DLD1 (cell line): Measurements from ENCODE around the gene RBM14.
"Not testable (repeated sequence)": the region's sequence is repeated elsewhere in the genome, so short reads cannot be mapped to it uniquely, and the experiment has no call there.

Experiments
- in situ Hi-C: cut with HindIII; loops from 2 replicates; pipeline ENCODE4 v1.10.0; 2017; ENCODE audit warnings: low sequenced_read_pairs

The RBM14 gene

GRCh38 chr11:66616379-66617154, at the start of gene RBM14:
Gene RBM14 (plus strand): TSS chr11:66616630. CDS start chr11:66616721, 91 bp downstream.
- in situ Hi-C loops, result no loop called here

GRCh38 chr11:66567787-66568123, 48.7 kb upstream of the RBM14 start:
- in situ Hi-C loops, result no loop called here

- in situ Hi-C loops, result no loop called here
Measured at GRCh38 chr11:66568124-66568916, 48.1 kb upstream of the RBM14 start, which contains the start of gene CTSF. Gene CTSF (minus strand): TSS chr11:66568606. CDS start chr11:66568486, 120 bp downstream.

- in situ Hi-C loops, result no loop called here
Measured at GRCh38 chr11:66569076-66569475, 47.4 kb upstream of the RBM14 start.

- in situ Hi-C loops, result no loop called here
Measured at GRCh38 chr11:66570079-66570849, 46.2 kb upstream of the RBM14 start.

- in situ Hi-C loops, result no loop called here
Measured at GRCh38 chr11:66570850-66571180, 45.6 kb upstream of the RBM14 start.

- in situ Hi-C loops, result no loop called here
Measured at GRCh38 chr11:66579017-66579606, 37.3 kb upstream of the RBM14 start.

- in situ Hi-C loops, result no loop called here
Measured at GRCh38 chr11:66580803-66581202, 35.6 kb upstream of the RBM14 start.

- in situ Hi-C loops, result no loop called here
Measured at GRCh38 chr11:66581261-66581660, 35.2 kb upstream of the RBM14 start.

GRCh38 chr11:66582565-66583147, 33.8 kb upstream of the RBM14 start:
- in situ Hi-C loops, result not testable (repeated sequence)

GRCh38 chr11:66585447-66585846, 31.0 kb upstream of the RBM14 start:
- in situ Hi-C loops, result not testable (repeated sequence)

GRCh38 chr11:66586136-66586535, 30.3 kb upstream of the RBM14 start:
- in situ Hi-C loops, result no loop called here

GRCh38 chr11:66589315-66589714, 27.1 kb upstream of the RBM14 start:
- in situ Hi-C loops, result not testable (repeated sequence)

GRCh38 chr11:66589996-66590675, 26.3 kb upstream of the RBM14 start:
- in situ Hi-C loops, result no loop called here

GRCh38 chr11:66591175-66591574, 25.3 kb upstream of the RBM14 start:
- in situ Hi-C loops, result no loop called here

- in situ Hi-C loops, result no loop called here
Measured at GRCh38 chr11:66592457-66593302, 23.8 kb upstream of the RBM14 start, which contains the start of the genes CCDC87 and CCS. Gene CCDC87 (minus strand): TSS chr11:66593063. CDS start chr11:66593015, 48 bp downstream. Gene CCS (plus strand): TSS chr11:66593185. CDS start chr11:66593262, 77 bp downstream.

GRCh38 chr11:66593303-66593635, 23.2 kb upstream of the RBM14 start:
- in situ Hi-C loops, result no loop called here

- in situ Hi-C loops, result no loop called here
Measured at GRCh38 chr11:66593650-66594049, 22.8 kb upstream of the RBM14 start.

GRCh38 chr11:66595245-66595904, 21.1 kb upstream of the RBM14 start:
- in situ Hi-C loops, result no loop called here
